HepG2 (cell line): ENCODE results near the gene ZNF574. TPM values are rescaled to one million over a fixed set of nuclear protein-coding genes. Genes with fewer than 3 reads are reported as not detected.

Experiments used
- BORCS8-MEF2B ChIP-seq: sonication (generic); formaldehyde crosslinking; IDR thresholded peaks from 2 replicates; pipeline ENCODE4 v1.8.0; 2022; ENCODE audit warnings: mild to moderate bottlenecking, missing genetic modification reagents
- EHMT2 ChIP-seq: fragments of 200-600 bp; sonication (generic); IDR thresholded peaks from 2 replicates; pipeline ENCODE4 v1.7.0; 2017; ENCODE audit warnings: antibody characterized with exemption, low read depth, low read length, borderline replicate concordance
- ELF4 ChIP-seq: sonication (generic); formaldehyde crosslinking; IDR thresholded peaks from 2 replicates; pipeline ENCODE4 v1.5.0; 2020; ENCODE audit warnings: missing genetic modification reagents, mild to moderate bottlenecking, moderate library complexity, borderline replicate concordance
- FOXK1 ChIP-seq: sonication (generic); formaldehyde crosslinking; IDR thresholded peaks from 2 replicates; pipeline ENCODE4 v1.4.0; 2020; ENCODE audit warnings: low read depth, missing genetic modification reagents, borderline replicate concordance
- HES4 ChIP-seq: sonication (generic); formaldehyde crosslinking; IDR thresholded peaks from 2 replicates; pipeline ENCODE4 v1.9.0; 2021; ENCODE audit warnings: mild to moderate bottlenecking, missing genetic modification reagents, borderline replicate concordance
- HOXA9 ChIP-seq: sonication (generic); formaldehyde crosslinking; IDR thresholded peaks from 2 replicates; pipeline ENCODE4 v1.8.1; 2022; ENCODE audit warnings: missing genetic modification reagents, mild to moderate bottlenecking, moderate library complexity, borderline replicate concordance
- KLF16 ChIP-seq, 2 experiments: sonication (generic) in 1 of 2; formaldehyde crosslinking in 1 of 2; IDR thresholded peaks; 2 replicates each; pipeline versions ENCODE4 v1.6.1 to v1.8.0; 2016 to 2023; ENCODE audit warnings: missing genetic modification reagents in 2 of 2, missing compliant biosample characterization in 1 of 2
- NFATC3 ChIP-seq: sonication (generic); formaldehyde crosslinking; IDR thresholded peaks from 2 replicates; pipeline ENCODE4 v1.5.1; 2020; ENCODE audit warnings: mild to moderate bottlenecking, missing genetic modification reagents
- PHF21A ChIP-seq: sonication (generic); formaldehyde crosslinking; IDR thresholded peaks from 2 replicates; pipeline ENCODE4 v1.5.0; 2020; ENCODE audit warnings: mild to moderate bottlenecking, missing genetic modification reagents
- RBFOX2 ChIP-seq: fragments of 200-400 bp; formaldehyde crosslinking; IDR thresholded peaks from 2 replicates; pipeline ENCODE4 v1.6.1; 2017; ENCODE audit warnings: low read depth, mild to moderate bottlenecking, low read length
- SIX1 ChIP-seq: sonication (generic); formaldehyde crosslinking; IDR thresholded peaks from 2 replicates; pipeline ENCODE4 v1.4.0; 2020; ENCODE audit warnings: missing genetic modification reagents, borderline replicate concordance
- SRSF1 ChIP-seq: fragments of 200-400 bp; formaldehyde crosslinking; optimal IDR thresholded peaks from 2 replicates; pipeline ENCODE3; 2017; ENCODE audit warnings: mild to moderate bottlenecking, low read depth, low read length, moderate library complexity
- ZNF138 ChIP-seq: sonication (generic); formaldehyde crosslinking; IDR thresholded peaks from 2 replicates; pipeline ENCODE4 v1.5.0; 2020; ENCODE audit warnings: mild to moderate bottlenecking, low read depth, missing genetic modification reagents
- ZNF160 ChIP-seq: sonication (generic); formaldehyde crosslinking; IDR thresholded peaks from 2 replicates; pipeline ENCODE4 v1.8.0; 2022; ENCODE audit warnings: mild to moderate bottlenecking, inconsistent platforms, missing genetic modification reagents
- ZNF558 ChIP-seq: sonication (generic); formaldehyde crosslinking; IDR thresholded peaks from 2 replicates; pipeline ENCODE4 v1.9.0; 2022; ENCODE audit warnings: mild to moderate bottlenecking, missing genetic modification reagents, borderline replicate concordance
- ZNF672 ChIP-seq: sonication (generic); formaldehyde crosslinking; IDR thresholded peaks from 2 replicates; pipeline ENCODE4 v1.8.1; 2022; ENCODE audit warnings: missing genetic modification reagents
- ZSCAN21 ChIP-seq: sonication (generic); formaldehyde crosslinking; IDR thresholded peaks from 2 replicates; pipeline ENCODE4 v1.8.0; 2022; ENCODE audit warnings: mild to moderate bottlenecking, missing genetic modification reagents, moderate library complexity, borderline replicate concordance
- ZSCAN22 ChIP-seq: sonication (generic); formaldehyde crosslinking; IDR thresholded peaks from 2 replicates; pipeline ENCODE4 v1.4.0; 2020; ENCODE audit warnings: mild to moderate bottlenecking, missing genetic modification reagents
- polyA plus RNA-seq, 8 experiments: library from polyadenylated mRNA; depleted of rRNA in 3 of 8; stranded (reverse) in 7 of 8; unstranded in 1 of 8; fragments of >200 nt; fragmentation: Illumina TruSeq in 4 of 8; extraction: Trizol in 4 of 8; gene quantifications; 2 replicates each; pipeline versions ENCODE4 v1.2.1 to v1.2.3, GENCODE V29; 2011 to 2016; ENCODE audit warnings: low read depth in 4 of 8, missing spikeins in 1 of 8, mixed read lengths in 1 of 8; ENCODE audit not compliant: insufficient read depth in 1 of 8
- total RNA-seq, 5 experiments: library from RNA; depleted of rRNA; stranded (reverse); fragments of >200 nt; fragmentation: Illumina TruSeq; extraction: Trizol; gene quantifications; 2 replicates each; pipeline ENCODE4 v1.2.3, GENCODE V29; 2016; ENCODE audit warnings: low read depth in 1 of 5
- TF ChIP-seq, protein P1 (sequence below): sonication (generic); formaldehyde crosslinking; IDR thresholded peaks from 2 replicates; pipeline ENCODE4 v1.9.0; 2021; ENCODE audit warnings: missing genetic modification reagents, mild to moderate bottlenecking, borderline replicate concordance
- TF ChIP-seq, protein P2 (sequence below): sonication (generic); formaldehyde crosslinking; IDR thresholded peaks from 2 replicates; pipeline ENCODE4 v1.5.0; 2020; ENCODE audit warnings: missing genetic modification reagents
- TF ChIP-seq, protein P3 (sequence below): IDR thresholded peaks from 2 replicates; pipeline ENCODE4 v1.6.1; 2016; ENCODE audit warnings: missing biosample characterization, missing genetic modification reagents, low read depth
- TF ChIP-seq, protein P4 (sequence below): sonication (generic); formaldehyde crosslinking; IDR thresholded peaks from 2 replicates; pipeline ENCODE4 v1.8.0; 2022; ENCODE audit warnings: missing genetic modification reagents, mild to moderate bottlenecking, borderline replicate concordance
- TF ChIP-seq, protein P5 (sequence below): sonication (generic); formaldehyde crosslinking; IDR thresholded peaks from 2 replicates; pipeline ENCODE4 v1.4.0; 2020; ENCODE audit warnings: missing genetic modification reagents

ZNF574 gene
- total and polyA plus RNA-seq, 2 of the 13 experiments (the other 11 are each of a cell fraction or from before 2014, with no cell fraction given), result 7.7 to 7.9 TPM

DNA sequence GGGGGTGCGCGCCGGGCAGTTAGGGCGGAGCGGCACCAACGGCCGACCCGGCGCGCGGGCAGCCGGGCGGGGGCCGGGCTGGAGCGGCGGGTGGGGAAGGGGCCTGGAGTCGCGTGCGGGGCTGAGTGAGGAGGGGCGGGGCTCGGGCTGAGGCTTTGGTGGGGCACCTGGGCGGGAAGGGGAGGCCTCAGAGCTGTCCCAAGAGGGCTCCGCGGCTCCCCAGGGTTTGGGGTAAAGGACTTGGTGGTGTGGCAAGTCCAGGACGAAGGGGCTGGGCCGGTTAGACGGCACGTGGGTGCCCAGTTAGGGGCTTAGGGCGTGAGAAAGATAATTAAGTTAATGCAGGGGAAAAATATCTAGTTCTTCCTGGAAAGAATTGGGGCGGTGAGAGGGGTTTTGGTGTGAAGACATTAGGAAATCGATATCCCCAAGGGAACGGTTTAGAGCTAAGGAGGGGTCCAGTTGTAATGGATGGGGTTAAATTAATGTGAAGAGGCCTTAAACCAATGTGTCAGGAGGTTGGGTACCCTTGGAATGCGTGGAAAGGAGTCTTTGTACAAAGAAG is 496 bp downstream of the ZNF574 start (continued):
- TF ChIP-seq, protein P1, sequence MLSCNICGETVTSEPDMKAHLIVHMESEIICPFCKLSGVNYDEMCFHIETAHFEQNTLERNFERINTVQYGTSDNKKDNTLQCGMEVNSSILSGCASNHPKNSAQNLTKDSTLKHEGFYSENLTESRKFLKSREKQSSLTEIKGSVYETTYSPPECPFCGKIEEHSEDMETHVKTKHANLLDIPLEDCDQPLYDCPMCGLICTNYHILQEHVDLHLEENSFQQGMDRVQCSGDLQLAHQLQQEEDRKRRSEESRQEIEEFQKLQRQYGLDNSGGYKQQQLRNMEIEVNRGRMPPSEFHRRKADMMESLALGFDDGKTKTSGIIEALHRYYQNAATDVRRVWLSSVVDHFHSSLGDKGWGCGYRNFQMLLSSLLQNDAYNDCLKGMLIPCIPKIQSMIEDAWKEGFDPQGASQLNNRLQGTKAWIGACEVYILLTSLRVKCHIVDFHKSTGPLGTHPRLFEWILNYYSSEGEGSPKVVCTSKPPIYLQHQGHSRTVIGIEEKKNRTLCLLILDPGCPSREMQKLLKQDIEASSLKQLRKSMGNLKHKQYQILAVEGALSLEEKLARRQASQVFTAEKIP (CRISPR knock-in tag), result no peak
- TF ChIP-seq ZNF558 (CRISPR knock-in tag), result 0 out of 2 replicates have a peak, but pooled peaks have one; percentile 14
- TF ChIP-seq, protein P2, sequence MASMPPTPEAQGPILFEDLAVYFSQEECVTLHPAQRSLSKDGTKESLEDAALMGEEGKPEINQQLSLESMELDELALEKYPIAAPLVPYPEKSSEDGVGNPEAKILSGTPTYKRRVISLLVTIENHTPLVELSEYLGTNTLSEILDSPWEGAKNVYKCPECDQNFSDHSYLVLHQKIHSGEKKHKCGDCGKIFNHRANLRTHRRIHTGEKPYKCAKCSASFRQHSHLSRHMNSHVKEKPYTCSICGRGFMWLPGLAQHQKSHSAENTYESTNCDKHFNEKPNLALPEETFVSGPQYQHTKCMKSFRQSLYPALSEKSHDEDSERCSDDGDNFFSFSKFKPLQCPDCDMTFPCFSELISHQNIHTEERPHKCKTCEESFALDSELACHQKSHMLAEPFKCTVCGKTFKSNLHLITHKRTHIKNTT (CRISPR knock-in tag), result no peak
- TF ChIP-seq RBFOX2, result no peak
- TF ChIP-seq HES4, result peak; percentile 61; the same call in 1 of the 2 replicates
- TF ChIP-seq SRSF1, result no peak
- TF ChIP-seq SIX1 (CRISPR knock-in tag), result no peak
- TF ChIP-seq, protein P3, sequence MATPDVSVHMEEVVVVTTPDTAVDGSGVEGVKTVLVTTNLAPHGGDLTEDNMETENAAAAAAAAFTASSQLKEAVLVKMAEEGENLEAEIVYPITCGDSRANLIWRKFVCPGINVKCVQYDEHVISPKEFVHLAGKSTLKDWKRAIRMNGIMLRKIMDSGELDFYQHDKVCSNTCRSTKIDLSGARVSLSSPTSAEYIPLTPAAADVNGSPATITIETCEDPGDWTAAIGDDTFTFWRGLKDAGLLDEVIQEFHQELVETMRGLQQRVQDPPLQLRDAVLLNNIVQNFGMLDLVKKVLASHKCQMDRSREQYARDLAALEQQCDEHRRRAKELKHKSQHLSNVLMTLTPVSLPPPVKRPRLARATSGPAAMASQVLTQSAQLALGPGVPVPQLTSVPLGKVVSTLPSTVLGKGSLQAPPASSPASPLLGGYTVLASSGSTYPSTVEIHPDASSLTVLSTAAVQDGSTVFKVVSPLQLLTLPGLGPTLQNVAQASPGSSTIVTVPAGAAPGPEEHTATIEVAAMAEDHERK (CRISPR knock-in tag), result no peak
- TF ChIP-seq, protein P4, sequence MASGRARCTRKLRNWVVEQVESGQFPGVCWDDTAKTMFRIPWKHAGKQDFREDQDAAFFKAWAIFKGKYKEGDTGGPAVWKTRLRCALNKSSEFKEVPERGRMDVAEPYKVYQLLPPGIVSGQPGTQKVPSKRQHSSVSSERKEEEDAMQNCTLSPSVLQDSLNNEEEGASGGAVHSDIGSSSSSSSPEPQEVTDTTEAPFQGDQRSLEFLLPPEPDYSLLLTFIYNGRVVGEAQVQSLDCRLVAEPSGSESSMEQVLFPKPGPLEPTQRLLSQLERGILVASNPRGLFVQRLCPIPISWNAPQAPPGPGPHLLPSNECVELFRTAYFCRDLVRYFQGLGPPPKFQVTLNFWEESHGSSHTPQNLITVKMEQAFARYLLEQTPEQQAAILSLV (CRISPR knock-in tag), result no peak
- TF ChIP-seq, protein P5, sequence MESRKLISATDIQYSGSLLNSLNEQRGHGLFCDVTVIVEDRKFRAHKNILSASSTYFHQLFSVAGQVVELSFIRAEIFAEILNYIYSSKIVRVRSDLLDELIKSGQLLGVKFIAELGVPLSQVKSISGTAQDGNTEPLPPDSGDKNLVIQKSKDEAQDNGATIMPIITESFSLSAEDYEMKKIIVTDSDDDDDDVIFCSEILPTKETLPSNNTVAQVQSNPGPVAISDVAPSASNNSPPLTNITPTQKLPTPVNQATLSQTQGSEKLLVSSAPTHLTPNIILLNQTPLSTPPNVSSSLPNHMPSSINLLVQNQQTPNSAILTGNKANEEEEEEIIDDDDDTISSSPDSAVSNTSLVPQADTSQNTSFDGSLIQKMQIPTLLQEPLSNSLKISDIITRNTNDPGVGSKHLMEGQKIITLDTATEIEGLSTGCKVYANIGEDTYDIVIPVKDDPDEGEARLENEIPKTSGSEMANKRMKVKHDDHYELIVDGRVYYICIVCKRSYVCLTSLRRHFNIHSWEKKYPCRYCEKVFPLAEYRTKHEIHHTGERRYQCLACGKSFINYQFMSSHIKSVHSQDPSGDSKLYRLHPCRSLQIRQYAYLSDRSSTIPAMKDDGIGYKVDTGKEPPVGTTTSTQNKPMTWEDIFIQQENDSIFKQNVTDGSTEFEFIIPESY (CRISPR knock-in tag), result no peak
- TF ChIP-seq BORCS8-MEF2B, result no peak
- no peak for TF ChIP-seq ZSCAN22 (CRISPR knock-in tag)
- no peak for TF ChIP-seq ELF4 (CRISPR knock-in tag)
- TF ChIP-seq FOXK1 (CRISPR knock-in tag), result no peak
- no peak for TF ChIP-seq KLF16 (CRISPR knock-in tag; IDR thresholded peaks at IDR 0.05)
- TF ChIP-seq NFATC3 (CRISPR knock-in tag), result no peak
- no peak for TF ChIP-seq ZNF672 (CRISPR knock-in tag)
- 0 out of 2 replicates have a peak, but pooled peaks have one; percentile 13 for TF ChIP-seq PHF21A (CRISPR knock-in tag)
- TF ChIP-seq EHMT2, result no peak
- TF ChIP-seq ZNF138 (CRISPR knock-in tag), result no peak
- no peak for TF ChIP-seq ZSCAN21
- no peak for TF ChIP-seq HOXA9 (CRISPR knock-in tag)
- TF ChIP-seq ZNF160 (CRISPR knock-in tag), result no peak
